ENCODE results near the gene UGT1A8.

DNA sequence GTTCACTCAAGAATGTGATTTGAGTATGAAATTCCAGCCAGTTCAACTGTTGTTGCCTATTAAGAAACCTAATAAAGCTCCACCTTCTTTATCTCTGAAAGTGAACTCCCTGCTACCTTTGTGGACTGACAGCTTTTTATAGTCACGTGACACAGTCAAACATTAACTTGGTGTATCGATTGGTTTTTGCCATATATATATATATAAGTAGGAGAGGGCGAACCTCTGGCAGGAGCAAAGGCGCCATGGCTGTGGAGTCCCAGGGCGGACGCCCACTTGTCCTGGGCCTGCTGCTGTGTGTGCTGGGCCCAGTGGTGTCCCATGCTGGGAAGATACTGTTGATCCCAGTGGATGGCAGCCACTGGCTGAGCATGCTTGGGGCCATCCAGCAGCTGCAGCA, 142.6 kb downstream of the UGT1A8 start, which contains the start of gene UGT1A1:
- no peak for TF ChIP-seq EZH2phosphoT487 (conservative IDR thresholded peaks at IDR 0.05; ENCODE audit: low read length)
- TF ChIP-seq, protein P1, sequence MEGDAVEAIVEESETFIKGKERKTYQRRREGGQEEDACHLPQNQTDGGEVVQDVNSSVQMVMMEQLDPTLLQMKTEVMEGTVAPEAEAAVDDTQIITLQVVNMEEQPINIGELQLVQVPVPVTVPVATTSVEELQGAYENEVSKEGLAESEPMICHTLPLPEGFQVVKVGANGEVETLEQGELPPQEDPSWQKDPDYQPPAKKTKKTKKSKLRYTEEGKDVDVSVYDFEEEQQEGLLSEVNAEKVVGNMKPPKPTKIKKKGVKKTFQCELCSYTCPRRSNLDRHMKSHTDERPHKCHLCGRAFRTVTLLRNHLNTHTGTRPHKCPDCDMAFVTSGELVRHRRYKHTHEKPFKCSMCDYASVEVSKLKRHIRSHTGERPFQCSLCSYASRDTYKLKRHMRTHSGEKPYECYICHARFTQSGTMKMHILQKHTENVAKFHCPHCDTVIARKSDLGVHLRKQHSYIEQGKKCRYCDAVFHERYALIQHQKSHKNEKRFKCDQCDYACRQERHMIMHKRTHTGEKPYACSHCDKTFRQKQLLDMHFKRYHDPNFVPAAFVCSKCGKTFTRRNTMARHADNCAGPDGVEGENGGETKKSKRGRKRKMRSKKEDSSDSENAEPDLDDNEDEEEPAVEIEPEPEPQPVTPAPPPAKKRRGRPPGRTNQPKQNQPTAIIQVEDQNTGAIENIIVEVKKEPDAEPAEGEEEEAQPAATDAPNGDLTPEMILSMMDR (IDR thresholded peaks at IDR 0.05; ENCODE audit: insufficient read depth, low read length, poor library complexity, severe bottlenecking) = no peak

Data from SU-DHL-6 (cell line).